Thyroid gland (tissue), 4 donors: ENCODE results near the gene ATP5ME. TPM values are rescaled to one million over a fixed set of nuclear protein-coding genes. Genes with fewer than 3 reads are reported as not detected.

Source experiments
- DNase-seq, 2 donors: peaks; one replicate each; pipeline ENCODE4 v3.0.0-alpha.2; 2019
- H3K27ac ChIP-seq, 3 donors: fragments of 200-600 bp; sonication (generic); 1 replicate in 2 of 3; 2 replicates in 1 of 3; pipeline ENCODE4 v1.5.1; 2016 to 2019; ENCODE audit warnings: mild to moderate bottlenecking in 1 of 3, moderate library complexity in 1 of 3
- H3K27me3 ChIP-seq: fragments of 200-600 bp; sonication (generic); one replicate; pipeline ENCODE4 v1.5.1; 2019
- H3K36me3 ChIP-seq, 2 donors: fragments of 200-600 bp; sonication (generic); one replicate each; pipeline ENCODE4 v1.5.1; 2016 to 2019
- H3K4me1 ChIP-seq, 2 donors: fragments of 200-600 bp; sonication (generic); one replicate each; pipeline ENCODE4 v1.5.1; 2017 to 2019
- H3K4me3 ChIP-seq, 3 donors: fragments of 200-600 bp; sonication (generic); replicated peaks in 1 of 3; 1 replicate in 2 of 3; 2 replicates in 1 of 3; pipeline ENCODE4 v1.5.1; 2016; ENCODE audit warnings: mild to moderate bottlenecking in 1 of 3
- H3K9me3 ChIP-seq: fragments of 200-600 bp; sonication (generic); one replicate; pipeline ENCODE4 v1.5.1; 2017
- POLR2A ChIP-seq, 2 donors: fragments of 450-650 bp; IDR thresholded peaks; one replicate each; pipeline ENCODE4 v1.6.1; 2017; ENCODE audit warnings: antibody characterized with exemption in 2 of 2, mild to moderate bottlenecking in 2 of 2, moderate library complexity in 1 of 2
- WGBS, 2 donors: methylation state at CpG; one replicate each; pipeline ENCODE4 v1.1.5; 2017; 5-methylcytosine and 5-hydroxymethylcytosine counted together
- intact Hi-C: fragments of 100-400 bp; cut with DNase I; formaldehyde crosslinking; loops from one replicate; pipeline ENCODE4 v1.15.1; 2023
- total RNA-seq, 4 donors: library from RNA; depleted of rRNA; stranded (reverse); fragments of >200 nt; gene quantifications; one replicate each; pipeline ENCODE4 v1.2.3, GENCODE V29; 2016
- TF ChIP-seq, protein P1 (sequence below), 6 experiments: fragments of 200-600 bp in 3 of 6; fragments of 450-650 bp in 3 of 6; sonication (generic) in 3 of 6; IDR thresholded peaks; one replicate each; pipeline ENCODE4 v1.5.1; 2016 to 2019; ENCODE audit warnings: antibody characterized with exemption in 6 of 6, mild to moderate bottlenecking in 2 of 6, inconsistent platforms in 1 of 6, moderate library complexity in 1 of 6

ATP5ME gene
- total RNA-seq, 4 donors from 2014 or later = 82.2 to 144 (median 106) TPM

DNA sequence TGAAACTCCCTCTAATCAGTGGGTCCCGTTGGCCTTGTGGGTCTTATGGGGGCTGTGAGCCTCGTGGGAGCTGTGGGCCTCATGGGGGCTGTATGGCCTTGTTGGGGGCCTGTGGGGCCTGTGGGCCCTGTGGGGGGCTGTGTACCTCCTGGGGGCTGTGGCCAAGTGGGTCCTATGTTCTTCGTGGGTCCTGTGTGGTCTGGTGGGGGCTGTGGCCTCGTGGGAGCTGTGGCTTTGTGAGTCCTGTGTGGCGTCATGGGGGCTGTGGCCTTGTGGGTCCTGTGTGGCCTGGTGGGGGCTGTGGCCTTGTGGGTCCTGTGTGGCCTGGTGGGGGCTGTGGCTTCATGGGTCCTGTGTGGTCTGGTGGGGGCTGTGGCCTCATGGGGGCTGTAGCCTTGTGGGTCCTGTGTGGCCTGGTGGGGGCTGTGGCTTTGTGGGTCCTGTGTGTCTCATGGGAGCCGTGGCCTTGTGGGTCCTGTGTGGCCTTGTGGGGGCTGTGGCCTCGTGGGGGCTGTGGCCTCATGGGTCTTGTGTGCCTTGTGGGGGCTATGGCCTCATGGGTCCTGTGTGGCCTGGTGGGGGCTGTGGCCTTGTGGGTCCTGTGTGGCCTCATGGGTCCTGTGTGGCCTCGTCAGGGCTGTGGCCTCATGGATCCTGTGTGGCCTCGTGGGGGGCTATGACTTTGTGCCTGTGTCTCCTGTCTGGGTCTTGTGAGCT lies 39.0 kb upstream of the ATP5ME start:
- no peak overlapping the region for H3K4me3 ChIP-seq

DNA sequence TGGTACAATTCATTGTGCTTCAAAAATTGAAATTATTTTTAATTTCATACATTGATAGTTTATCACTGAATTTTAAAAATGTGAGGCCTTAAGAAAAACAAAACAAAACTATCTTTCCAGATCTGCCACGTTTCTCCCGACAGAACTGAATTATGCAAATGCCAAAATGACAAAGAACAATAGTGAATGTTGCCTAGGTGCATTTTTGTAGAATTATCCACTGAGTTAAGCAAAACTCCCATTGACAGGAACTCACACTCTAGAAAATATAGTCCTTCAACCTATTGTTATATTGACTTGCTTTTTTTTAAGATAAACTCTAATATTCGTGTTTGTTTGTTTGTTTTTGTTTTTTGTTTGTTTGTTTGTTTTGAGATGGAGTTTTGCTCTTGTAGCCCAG lies 38.0 kb upstream of the ATP5ME start:
- Histone ChIP-seq H3K27me3 (no peaks in the 10 kb centered on the region), H3K9me3 (no peaks in the 10 kb centered on the region), H3K4me1 (peaks cover 11 to 13% of the 10 kb centered on the region in 2 donors), H3K4me3 (no peak overlapping the region), H3K27ac (no peak overlapping the region), H3K36me3 (no peaks in the 10 kb centered on the region)
- DNase-seq = no peak
- 76 to 79% methylated on average over 3 of the region's 3 CpGs for WGBS, 2 donors
- intact Hi-C loops = no loop called here
- TF ChIP-seq, protein P1, sequence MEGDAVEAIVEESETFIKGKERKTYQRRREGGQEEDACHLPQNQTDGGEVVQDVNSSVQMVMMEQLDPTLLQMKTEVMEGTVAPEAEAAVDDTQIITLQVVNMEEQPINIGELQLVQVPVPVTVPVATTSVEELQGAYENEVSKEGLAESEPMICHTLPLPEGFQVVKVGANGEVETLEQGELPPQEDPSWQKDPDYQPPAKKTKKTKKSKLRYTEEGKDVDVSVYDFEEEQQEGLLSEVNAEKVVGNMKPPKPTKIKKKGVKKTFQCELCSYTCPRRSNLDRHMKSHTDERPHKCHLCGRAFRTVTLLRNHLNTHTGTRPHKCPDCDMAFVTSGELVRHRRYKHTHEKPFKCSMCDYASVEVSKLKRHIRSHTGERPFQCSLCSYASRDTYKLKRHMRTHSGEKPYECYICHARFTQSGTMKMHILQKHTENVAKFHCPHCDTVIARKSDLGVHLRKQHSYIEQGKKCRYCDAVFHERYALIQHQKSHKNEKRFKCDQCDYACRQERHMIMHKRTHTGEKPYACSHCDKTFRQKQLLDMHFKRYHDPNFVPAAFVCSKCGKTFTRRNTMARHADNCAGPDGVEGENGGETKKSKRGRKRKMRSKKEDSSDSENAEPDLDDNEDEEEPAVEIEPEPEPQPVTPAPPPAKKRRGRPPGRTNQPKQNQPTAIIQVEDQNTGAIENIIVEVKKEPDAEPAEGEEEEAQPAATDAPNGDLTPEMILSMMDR (IDR thresholded peaks at IDR 0.05) = no peak
- no peak for TF ChIP-seq POLR2A (IDR thresholded peaks at IDR 0.05)

More for the DNA sequence above, 39.0 kb upstream of the ATP5ME start:
- no peaks in the 10 kb centered on the region for H3K9me3 ChIP-seq
- H3K27me3 ChIP-seq = no peaks in the 10 kb centered on the region
- no peak for TF ChIP-seq POLR2A (IDR thresholded peaks at IDR 0.05)
- TF ChIP-seq, protein P1 (IDR thresholded peaks at IDR 0.05) = no peak
- intact Hi-C loops = no loop called here
- peaks cover 7 to 9% of the 10 kb centered on the region in 2 donors for H3K4me1 ChIP-seq
- H3K36me3 ChIP-seq = no peaks in the 10 kb centered on the region
- WGBS, 2 donors = 91 to 94% methylated on average over 3 to 6 of the region's 9 CpGs
- no peak overlapping the region for H3K27ac ChIP-seq
- DNase-seq = no peak

DNA sequence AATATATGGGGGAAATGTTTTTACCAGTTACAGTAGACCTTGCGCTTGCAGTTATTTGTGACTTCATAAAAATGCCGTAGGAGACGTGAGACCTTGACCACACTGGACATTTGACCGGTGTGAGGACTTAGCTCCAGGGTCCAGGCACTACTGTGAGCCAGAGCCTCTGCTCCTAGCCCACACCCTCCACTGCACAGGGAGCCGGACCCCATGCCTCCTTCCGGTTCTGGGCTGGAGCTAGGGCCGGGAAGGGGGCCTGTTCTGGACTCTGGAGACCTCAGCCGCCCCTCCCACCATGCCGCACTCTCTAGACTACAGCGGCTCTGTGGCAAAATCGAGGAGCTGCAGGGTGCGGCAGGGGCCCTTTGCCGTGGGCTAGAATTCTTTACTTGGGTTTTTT lies 36.8 kb upstream of the ATP5ME start:
- intact Hi-C loops = no loop called here
- Histone ChIP-seq H3K27me3 (no peaks in the 10 kb centered on the region), H3K4me3 (no peak overlapping the region), H3K36me3 (no peaks in the 10 kb centered on the region), H3K9me3 (no peaks in the 10 kb centered on the region), H3K27ac (no peak overlapping the region), H3K4me1 (peaks cover 16 to 19% of the 10 kb centered on the region in 2 donors)
- TF ChIP-seq, protein P1 (IDR thresholded peaks at IDR 0.05) = no peak
- no peak for TF ChIP-seq POLR2A (IDR thresholded peaks at IDR 0.05)
- no peak for DNase-seq
- 92 to 95% methylated on average over 12 of the region's 13 CpGs for WGBS, 2 donors

DNA sequence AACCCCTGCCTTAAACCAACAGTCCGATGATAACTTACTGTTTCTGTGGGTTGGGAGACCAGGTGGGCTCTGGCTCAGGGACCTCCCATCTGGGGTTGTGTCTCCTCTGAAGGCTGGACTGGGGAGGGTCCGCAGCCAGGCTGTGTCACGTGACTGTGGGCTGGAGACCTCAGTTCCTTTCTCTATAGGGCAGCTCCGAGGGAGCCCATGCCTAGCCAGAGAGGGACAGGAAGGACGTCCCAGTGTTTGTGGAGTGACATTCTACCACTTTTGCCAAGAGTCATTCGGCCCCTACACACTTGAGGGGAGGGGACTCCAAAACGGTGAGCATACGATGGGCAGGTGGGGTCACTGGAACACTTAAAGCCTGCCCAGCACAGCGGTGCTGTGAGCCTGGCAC lies 36.0 kb upstream of the ATP5ME start:
- Histone ChIP-seq H3K4me3 (no peak overlapping the region), H3K36me3 (no peaks in the 10 kb centered on the region), H3K9me3 (no peaks in the 10 kb centered on the region), H3K4me1 (peaks cover 18 to 21% of the 10 kb centered on the region in 2 donors), H3K27ac (no peak overlapping the region), H3K27me3 (no peaks in the 10 kb centered on the region)
- 79 to 87% methylated on average over 8 to 9 of the region's 9 CpGs for WGBS, 2 donors
- intact Hi-C loops = no loop called here
- TF ChIP-seq, protein P1 (IDR thresholded peaks at IDR 0.05) = no peak
- TF ChIP-seq POLR2A (IDR thresholded peaks at IDR 0.05) = no peak
- no peak for DNase-seq

DNA sequence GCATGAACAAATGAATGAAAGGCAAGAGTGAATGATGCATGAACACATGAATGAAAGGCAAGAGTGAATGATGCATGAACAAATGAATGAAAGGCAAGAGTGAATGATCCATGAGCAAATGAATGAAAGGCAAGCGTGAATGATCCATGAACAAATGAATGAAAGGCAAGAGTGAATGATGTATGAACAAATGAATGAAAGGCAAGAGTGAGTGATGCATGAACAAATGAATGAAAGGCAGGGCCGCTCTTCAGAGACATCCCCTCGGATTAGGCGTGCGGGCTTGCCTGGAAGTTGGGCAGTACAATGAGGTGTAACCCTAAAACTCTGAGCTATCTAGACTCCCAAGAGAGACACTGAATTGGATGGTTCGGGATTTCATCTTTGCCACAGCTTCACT lies 35.3 kb upstream of the ATP5ME start:
- DNase-seq = no peak
- 91 to 97% methylated on average over 6 of the region's 6 CpGs for WGBS, 2 donors

More for the DNA sequence above, 35.3 kb upstream of the ATP5ME start:
- TF ChIP-seq, protein P1 (IDR thresholded peaks at IDR 0.05) = no peak
- no peak for TF ChIP-seq POLR2A (IDR thresholded peaks at IDR 0.05)
- no peaks in the 10 kb centered on the region for H3K27me3 ChIP-seq
- intact Hi-C loops = no loop called here
- H3K36me3 ChIP-seq = no peaks in the 10 kb centered on the region
- H3K27ac ChIP-seq = no peak overlapping the region
- no peak overlapping the region for H3K4me3 ChIP-seq
- no peaks in the 10 kb centered on the region for H3K9me3 ChIP-seq
- peaks cover 20 to 24% of the 10 kb centered on the region in 2 donors for H3K4me1 ChIP-seq
